ENCODE measurements around the gene RAB30.
A peak's percentile ranks its signal among the peaks of the same experiment; 100 is the strongest.
"Not testable (repeated sequence)": the region's sequence is repeated elsewhere in the genome, so short reads cannot be mapped to it uniquely, and the experiment has no call there.

Gene RAB30

GRCh38 chr11:82974135-82974534 lies 97.6 kb downstream of the RAB30 start:
- DNase-seq (no peak), ATAC-seq (no peak)
- Mint-ChIP-seq H3K4me3 (no peak overlapping the region), H3K9me3 (peaks cover under 1 to 3% of the 10 kb centered on the region in 2 donors), H3K4me1 (peaks cover 68% of the 10 kb centered on the region), H3K27me3 (no peaks in the 10 kb centered on the region), H3K27ac (no peak overlapping the region)

- H3K4me1 Mint-ChIP-seq = peaks cover 58% of the 10 kb centered on the region
- H3K27ac Mint-ChIP-seq = no peak overlapping the region
- DNase-seq (no peak), ATAC-seq (no peak)
- peaks cover 11 to 12% of the 10 kb centered on the region in 2 donors for H3K9me3 Mint-ChIP-seq
- no peaks in the 10 kb centered on the region for H3K27me3 Mint-ChIP-seq
- H3K4me3 Mint-ChIP-seq = peak overlapping the region; percentile 70 to 78
Measured at GRCh38 chr11:82972103-82972502, 99.6 kb downstream of the RAB30 start.

DNA sequence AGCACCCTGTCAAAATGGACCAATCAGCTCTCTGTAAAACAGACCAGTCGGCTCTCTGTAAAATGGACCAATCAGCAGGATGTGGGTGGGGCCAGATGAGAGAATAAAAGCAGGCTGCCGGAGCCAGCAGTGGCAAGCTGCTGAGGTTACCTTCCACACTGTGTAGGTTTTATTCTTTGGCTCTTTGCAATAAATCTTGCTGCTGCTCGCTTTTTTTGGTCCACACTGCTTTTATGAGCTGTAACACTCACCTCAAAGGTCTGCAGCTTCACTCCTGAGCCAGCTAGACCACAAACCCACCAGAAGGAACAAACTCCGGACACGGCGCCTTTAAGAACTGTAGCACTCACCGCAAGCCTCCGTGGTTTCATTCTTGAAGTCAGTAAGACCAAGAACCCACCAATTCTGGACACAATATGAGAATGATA lies 100.2 kb downstream of the RAB30 start:
- Mint-ChIP-seq H3K27ac (peak overlapping the region; percentile 24 to 28), H3K4me1 (peaks cover 57% of the 10 kb centered on the region), H3K4me3 (peak overlapping the region; percentile 70 to 78), H3K9me3 (peaks cover 11 to 12% of the 10 kb centered on the region in 2 donors)
- H3K27me3 Mint-ChIP-seq = not testable (repeated sequence)
- ATAC-seq (peak; percentile 74), DNase-seq (peak; percentile 61 to 74)

- Mint-ChIP-seq H3K4me1 (peaks cover 54% of the 10 kb centered on the region), H3K4me3 (peak overlapping the region in 1 of 2 donors; percentile 42), H3K9me3 (peaks cover 11 to 12% of the 10 kb centered on the region in 2 donors)
- ATAC-seq = peak; percentile 47
- not testable (repeated sequence) for DNase-seq, H3K27ac Mint-ChIP-seq, H3K27me3 Mint-ChIP-seq
Measured at GRCh38 chr11:82970507-82971083, 101.1 kb downstream of the RAB30 start.

GRCh38 chr11:82969811-82970210 lies 101.9 kb downstream of the RAB30 start:
- H3K4me3 Mint-ChIP-seq = peak overlapping the region in 1 of 2 donors; percentile 42
- H3K27me3 Mint-ChIP-seq = no peaks in the 10 kb centered on the region
- peaks cover 61% of the 10 kb centered on the region for H3K4me1 Mint-ChIP-seq
- ATAC-seq (peak; percentile 76), DNase-seq (no peak)
- H3K9me3 Mint-ChIP-seq = peaks cover 11 to 12% of the 10 kb centered on the region in 2 donors
- H3K27ac Mint-ChIP-seq = peak overlapping the region in 1 of 2 donors; percentile 29

DNA sequence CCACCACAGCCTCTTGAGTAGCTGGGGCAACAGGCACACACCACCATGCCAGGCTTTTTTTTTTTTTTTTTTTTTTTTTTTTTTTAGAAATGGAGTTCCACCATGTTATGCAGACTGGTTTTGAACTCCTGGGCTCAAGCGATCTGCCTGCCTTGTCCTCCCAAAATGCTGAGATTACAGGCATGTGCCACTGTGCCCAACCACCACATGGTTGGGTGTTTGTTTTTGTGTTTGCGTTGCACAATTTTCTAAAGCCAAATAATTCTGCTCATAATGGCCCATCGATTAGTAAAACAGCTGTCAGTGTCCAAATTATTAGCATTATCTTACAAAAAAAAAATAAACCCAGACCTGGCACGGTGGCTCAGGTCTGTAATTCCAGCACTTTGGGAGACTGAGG lies 104.3 kb downstream of the RAB30 start:
- no peak overlapping the region for H3K27ac Mint-ChIP-seq
- DNase-seq (no peak), ATAC-seq (no peak)
- no peak overlapping the region for H3K4me3 Mint-ChIP-seq
- H3K4me1 Mint-ChIP-seq = peaks cover 68% of the 10 kb centered on the region
- no peaks in the 10 kb centered on the region for H3K27me3 Mint-ChIP-seq
- peaks cover 11 to 19% of the 10 kb centered on the region in 2 donors for H3K9me3 Mint-ChIP-seq

DNA sequence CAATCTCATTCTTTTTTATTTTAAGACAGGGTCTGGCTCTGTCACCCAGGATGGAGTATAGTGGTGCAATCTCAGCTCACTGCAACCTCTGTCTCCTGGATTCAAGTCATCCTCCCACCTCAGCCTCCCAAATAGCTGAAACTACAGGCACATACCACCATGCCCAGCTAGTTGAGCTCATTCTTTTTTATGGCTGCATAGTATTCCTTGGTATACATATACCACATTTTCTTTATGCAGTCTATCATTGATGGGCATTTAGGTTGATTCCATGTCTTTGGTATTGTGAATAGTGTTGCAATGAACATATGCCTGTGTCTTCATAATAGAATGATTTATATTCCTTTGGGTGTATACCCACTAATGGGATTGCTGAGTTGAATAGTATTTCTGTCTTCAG lies 109.7 kb downstream of the RAB30 start:
- H3K4me3 Mint-ChIP-seq = not testable (repeated sequence)
- Mint-ChIP-seq H3K9me3 (peaks cover 6 to 16% of the 10 kb centered on the region in 2 donors), H3K4me1 (peaks cover 75% of the 10 kb centered on the region)

DNA sequence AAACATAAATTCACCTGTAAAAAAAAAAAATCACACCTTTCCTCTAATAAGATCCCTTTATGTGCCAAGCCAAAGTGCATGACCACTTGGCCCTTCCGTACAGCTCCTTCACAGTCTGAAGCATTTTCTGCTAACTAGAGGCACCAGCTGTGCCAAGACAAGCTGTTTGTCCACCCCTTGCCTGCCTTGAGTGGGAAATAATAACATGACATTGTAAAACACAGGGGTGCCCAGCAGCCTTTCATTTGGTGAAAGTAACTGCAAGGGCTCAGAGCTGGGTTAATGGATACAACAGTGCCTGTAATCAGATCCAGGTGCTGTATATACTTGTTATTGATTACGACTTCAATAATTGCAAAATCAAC lies 110.9 kb downstream of the RAB30 start:
- Mint-ChIP-seq H3K4me3 (peak overlapping the region; percentile 66 to 79), H3K4me1 (peaks cover 83% of the 10 kb centered on the region), H3K9me3 (peaks cover 12 to 18% of the 10 kb centered on the region in 2 donors), H3K27ac (peak overlapping the region; percentile 88), H3K27me3 (no peaks in the 10 kb centered on the region)
- no peak for DNase-seq
- peak; percentile 27 for ATAC-seq

More for the DNA sequence above, 109.7 kb downstream of the RAB30 start:
- ATAC-seq, DNase-seq, H3K27me3 Mint-ChIP-seq: not testable (repeated sequence)
- peak overlapping the region in 1 of 2 donors; percentile 48 for H3K27ac Mint-ChIP-seq

DNA sequence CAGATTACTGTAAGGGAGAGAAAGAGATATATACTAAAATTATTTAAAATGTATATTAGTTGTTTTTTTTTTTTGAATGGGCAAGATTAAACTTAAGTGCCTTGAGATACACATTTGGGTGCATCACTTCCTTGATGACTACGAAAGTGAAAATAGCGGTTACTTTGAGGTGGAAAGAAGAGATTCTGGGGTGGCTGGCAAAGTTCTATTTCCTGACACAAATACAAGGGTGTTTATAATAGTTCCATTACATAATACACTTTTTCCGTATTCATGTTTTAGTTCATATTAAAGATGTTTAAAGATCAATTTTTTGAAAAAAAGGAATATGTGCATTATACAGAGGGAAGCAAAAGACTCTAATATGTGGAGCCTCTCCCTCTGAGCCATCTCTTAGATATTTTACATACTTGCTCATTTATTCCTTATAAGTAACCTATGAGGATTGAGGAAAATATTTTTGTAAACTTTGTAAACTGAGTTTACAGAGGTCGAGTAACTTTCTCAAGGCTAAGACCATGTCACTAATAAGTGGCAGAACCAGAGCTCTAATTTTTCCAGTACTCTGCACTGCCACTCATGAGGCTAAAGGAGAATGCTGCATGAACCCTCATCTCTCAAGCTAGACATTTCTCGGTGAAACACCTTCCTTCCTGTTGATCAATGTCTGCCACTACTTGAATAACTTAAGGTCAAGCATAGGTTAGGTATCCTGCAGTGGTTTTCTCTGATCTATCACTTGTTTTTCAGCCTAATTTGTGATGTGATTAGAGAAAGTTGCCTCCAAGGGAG lies 111.5 kb downstream of the RAB30 start:
- peak; percentile 89 for ATAC-seq
- peak overlapping the region; percentile 66 to 79 for H3K4me3 Mint-ChIP-seq
- no peaks in the 10 kb centered on the region for H3K27me3 Mint-ChIP-seq
- H3K27ac Mint-ChIP-seq = peak overlapping the region; percentile 88
- peak in 1 of 2 donors; percentile 32 for DNase-seq
- peaks cover 83% of the 10 kb centered on the region for H3K4me1 Mint-ChIP-seq
- peaks cover 17 to 22% of the 10 kb centered on the region in 2 donors for H3K9me3 Mint-ChIP-seq

DNA sequence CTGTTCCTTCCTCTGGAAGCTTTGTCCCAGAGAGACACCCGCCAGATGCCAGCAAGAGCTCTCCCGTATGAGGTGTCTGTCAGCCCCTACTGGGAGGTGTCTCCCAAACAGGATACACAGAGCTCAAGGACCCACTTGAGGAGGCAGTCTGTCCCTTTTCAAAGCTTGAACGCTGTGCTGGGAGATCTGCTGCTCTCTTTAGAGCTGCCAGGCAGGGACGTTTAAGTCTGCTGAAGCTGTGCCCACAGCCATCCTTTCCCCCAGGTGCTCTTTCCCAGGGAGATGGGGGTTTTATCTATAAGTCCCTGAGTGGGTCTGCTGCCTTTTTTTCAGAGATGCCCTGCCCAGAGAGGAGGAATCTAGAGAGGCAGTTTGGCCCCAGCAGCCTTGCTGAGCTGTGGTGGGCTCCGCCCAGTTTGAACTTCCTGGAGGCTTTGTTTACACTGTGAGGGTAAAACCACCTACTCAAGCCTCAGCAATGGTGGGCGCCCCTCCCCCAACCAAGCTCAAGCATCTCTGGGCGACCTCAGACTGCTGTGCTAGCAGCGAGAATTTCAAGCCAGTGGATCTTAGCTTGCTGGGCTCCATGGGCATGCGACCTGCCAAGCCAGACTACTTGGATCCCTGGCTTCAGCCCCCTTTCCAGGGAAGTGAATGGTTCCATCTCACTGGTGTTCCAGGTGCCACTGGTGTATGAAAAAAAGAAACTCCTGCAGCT lies 115.8 kb downstream of the RAB30 start:
- H3K4me1 Mint-ChIP-seq = peaks cover 53% of the 10 kb centered on the region

GRCh38 chr11:82950502-82950901 lies 121.2 kb downstream of the RAB30 start:
- not testable (repeated sequence) for H3K4me3 Mint-ChIP-seq, H3K27me3 Mint-ChIP-seq, ATAC-seq, H3K27ac Mint-ChIP-seq, DNase-seq
- H3K9me3 Mint-ChIP-seq = peaks cover 34 to 53% of the 10 kb centered on the region in 2 donors
- peaks cover 19% of the 10 kb centered on the region for H3K4me1 Mint-ChIP-seq

More for the DNA sequence above, 115.8 kb downstream of the RAB30 start:
- ATAC-seq = peak; percentile 58
- peaks cover 46 to 55% of the 10 kb centered on the region in 2 donors for H3K9me3 Mint-ChIP-seq
- H3K27ac Mint-ChIP-seq = peak overlapping the region; percentile 75 to 77
- peak overlapping the region; percentile 50 to 60 for H3K4me3 Mint-ChIP-seq
- DNase-seq = peak; percentile 64 to 76
- not testable (repeated sequence) for H3K27me3 Mint-ChIP-seq

- H3K9me3 Mint-ChIP-seq = peaks cover 32 to 54% of the 10 kb centered on the region in 2 donors
- no peak overlapping the region for H3K4me3 Mint-ChIP-seq
Measured at GRCh38 chr11:82949352-82949751, 122.3 kb downstream of the RAB30 start.

GRCh38 chr11:82945682-82946081 lies 126.0 kb downstream of the RAB30 start:
- no peak for ATAC-seq
- no peak overlapping the region for H3K4me3 Mint-ChIP-seq
- H3K27me3 Mint-ChIP-seq = no peaks in the 10 kb centered on the region

More at GRCh38 chr11:82949352-82949751, 122.3 kb downstream of the RAB30 start:
- peaks cover 22% of the 10 kb centered on the region for H3K4me1 Mint-ChIP-seq
- ATAC-seq (no peak), DNase-seq (no peak)
- H3K27ac Mint-ChIP-seq = no peak overlapping the region
- no peaks in the 10 kb centered on the region for H3K27me3 Mint-ChIP-seq

GRCh38 chr11:82945041-82945440 lies 126.7 kb downstream of the RAB30 start:
- peaks cover 29 to 63% of the 10 kb centered on the region in 2 donors for H3K9me3 Mint-ChIP-seq
- not testable (repeated sequence) for DNase-seq, H3K27me3 Mint-ChIP-seq, ATAC-seq, H3K4me3 Mint-ChIP-seq
- peak overlapping the region; percentile 8 to 29 for H3K27ac Mint-ChIP-seq
- H3K4me1 Mint-ChIP-seq = peaks cover 38% of the 10 kb centered on the region

More at GRCh38 chr11:82945682-82946081, 126.0 kb downstream of the RAB30 start:
- Mint-ChIP-seq H3K27ac (no peak overlapping the region), H3K9me3 (peaks cover 24 to 59% of the 10 kb centered on the region in 2 donors), H3K4me1 (peaks cover 32% of the 10 kb centered on the region)
- no peak for DNase-seq

DNA sequence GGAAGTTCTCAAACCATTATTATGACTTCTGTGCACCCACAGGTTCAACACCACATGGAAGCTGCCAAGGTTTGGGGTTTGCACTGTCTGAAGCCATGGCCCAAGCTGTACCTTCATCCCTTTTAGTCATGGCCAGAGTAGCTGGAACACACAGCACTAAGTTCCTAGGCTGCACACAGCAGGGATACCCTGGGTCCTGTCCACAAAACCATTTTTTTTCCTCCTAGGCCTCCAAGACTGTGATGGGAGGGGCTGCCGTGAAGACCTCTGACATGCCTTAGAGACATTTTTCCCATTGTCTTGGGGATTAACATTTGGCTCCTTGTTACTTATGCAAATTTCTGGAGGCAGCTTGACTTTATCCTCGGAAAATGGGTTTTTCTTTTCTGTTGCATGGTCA lies 127.5 kb downstream of the RAB30 start:
- DNase-seq (no peak), ATAC-seq (no peak)
- H3K27me3 Mint-ChIP-seq = no peaks in the 10 kb centered on the region
- H3K9me3 Mint-ChIP-seq = peaks cover 30 to 65% of the 10 kb centered on the region in 2 donors
- H3K4me1 Mint-ChIP-seq = peaks cover 40% of the 10 kb centered on the region
- H3K4me3 Mint-ChIP-seq = no peak overlapping the region
- no peak overlapping the region for H3K27ac Mint-ChIP-seq
